Endothelial cell of umbilical vein (primary cell): ENCODE data around the gene MAGEH1. TPM values are rescaled to one million over a fixed set of nuclear protein-coding genes. Genes with fewer than 3 reads are reported as not detected.

Experiments used
- BruUV-seq: library from RNA; stranded (reverse); fragments of 400-500 nt; replicated peaks from 2 replicates; lab custom pipeline; 2021; lab: Mats Ljungman, UMichigan
- CTCF ChIA-PET: fragments of 300-600, 350-600 bp; sonication (Branson Sonifier 250); formaldehyde crosslinking; loops from one replicate; lab custom pipeline; 2021; ENCODE audit warnings: antibody characterized with exemption, inconsistent platforms; lab: Charles Lee
- POLR2A ChIA-PET: fragments of 300-600, 350-600 bp; sonication (Branson Sonifier 250); formaldehyde crosslinking; loops from one replicate; lab custom pipeline; 2021; ENCODE audit warnings: antibody characterized with exemption, inconsistent platforms; lab: Charles Lee
- DNase-seq: peaks from one replicate; pipeline ENCODE4 v3.0.0-alpha.2; 2011; ENCODE audit warnings: low read depth, low spot score
- FAIRE-seq: peaks from 2 replicates; lab custom pipeline; 2011; peaks lifted over from hg19 to GRCh38; lab: Jason Lieb, UNC
- H2AFZ ChIP-seq: 2 replicates; pipeline ENCODE4 v1.6.0; 2012; ENCODE audit warnings: low read depth, low read length, control low read depth, inconsistent platforms
- H3K27ac ChIP-seq: 2 replicates; pipeline ENCODE4 v1.5.1; 2011; ENCODE audit warnings: low read depth, mild to moderate bottlenecking, control low read depth, low read length, moderate library complexity; ENCODE audit not compliant: insufficient read depth
- H3K27me3 ChIP-seq, 2 experiments: 2 replicates each; pipeline versions ENCODE4 v1.6.0 to v1.6.1; 2011; ENCODE audit warnings: low read length in 2 of 2, mixed read lengths in 1 of 2; ENCODE audit not compliant: control insufficient read depth in 2 of 2, insufficient read depth in 2 of 2
- H3K36me3 ChIP-seq, 2 experiments: 2 replicates in 1 of 2; 3 replicates in 1 of 2; pipeline ENCODE4 v1.5.1; 2011; ENCODE audit warnings: low read length in 2 of 2, mild to moderate bottlenecking in 1 of 2, moderate library complexity in 1 of 2; ENCODE audit not compliant: control insufficient read depth in 2 of 2, insufficient read depth in 2 of 2; ENCODE audit errors: extremely low read depth in 1 of 2
- H3K4me1 ChIP-seq: 3 replicates; pipeline ENCODE4 v1.5.1; 2011; ENCODE audit warnings: mild to moderate bottlenecking, low read length; ENCODE audit not compliant: control insufficient read depth, insufficient read depth; ENCODE audit errors: extremely low read depth
- H3K4me2 ChIP-seq: 2 replicates; pipeline ENCODE4 v1.6.1; 2011; ENCODE audit warnings: low read length, control low read depth, mixed read lengths; ENCODE audit not compliant: insufficient read depth
- H3K4me3 ChIP-seq, 3 experiments: fragments of 200-600 bp in 1 of 3; sonication (generic), shearing (Covaris generic) in 1 of 3; replicated peaks in 1 of 3; 2 replicates each; pipeline ENCODE4 v1.5.1; 2011 to 2016; ENCODE audit warnings: control low read depth in 3 of 3, low read length in 3 of 3, mild to moderate bottlenecking in 2 of 3, inconsistent platforms in 1 of 3, low read depth in 1 of 3, moderate library complexity in 1 of 3; ENCODE audit not compliant: insufficient read depth in 1 of 3
- H3K79me2 ChIP-seq: 2 replicates; pipeline ENCODE4 v1.6.0; 2012; ENCODE audit warnings: low read length, inconsistent platforms; ENCODE audit not compliant: control insufficient read depth, insufficient read depth
- H3K9ac ChIP-seq: replicated peaks from 2 replicates; pipeline ENCODE3; 2011; ENCODE audit warnings: low read length, control low read depth; ENCODE audit not compliant: insufficient read depth; ENCODE audit errors: extremely low read depth
- H3K9me1 ChIP-seq: replicated peaks from 3 replicates; pipeline ENCODE4 v1.6.0; 2011; ENCODE audit warnings: mild to moderate bottlenecking, low read length; ENCODE audit not compliant: control insufficient read depth, insufficient read depth; ENCODE audit errors: extremely low read depth
- H3K9me3 ChIP-seq: replicated peaks from 2 replicates; pipeline ENCODE4 v1.5.1; 2012; ENCODE audit warnings: low read length, inconsistent platforms; ENCODE audit not compliant: control insufficient read depth, insufficient read depth
- H4K20me1 ChIP-seq: replicated peaks from 2 replicates; pipeline ENCODE3; 2011; ENCODE audit warnings: mild to moderate bottlenecking, low read length; ENCODE audit not compliant: control insufficient read depth, insufficient read depth; ENCODE audit errors: extremely low read depth
- EZH2 ChIP-seq: IDR thresholded peaks from 2 replicates; pipeline ENCODE4 v1.6.1; 2012; ENCODE audit warnings: borderline replicate concordance, low read depth, mild to moderate bottlenecking, moderate library complexity, low read length, inconsistent platforms; ENCODE audit not compliant: severe bottlenecking
- FOS ChIP-seq: IDR thresholded peaks from 2 replicates; pipeline ENCODE4 v1.6.1; 2011; ENCODE audit warnings: mild to moderate bottlenecking, low read length, moderate library complexity, borderline replicate concordance; ENCODE audit not compliant: insufficient read depth
- GATA2 ChIP-seq: IDR thresholded peaks from 2 replicates; pipeline ENCODE4 v1.7.0; 2011; ENCODE audit warnings: low read depth, mild to moderate bottlenecking, moderate library complexity, mixed read lengths, low read length; ENCODE audit not compliant: insufficient read length, insufficient read depth
- JUN ChIP-seq: IDR thresholded peaks from 2 replicates; pipeline ENCODE4 v1.6.1; 2011; ENCODE audit warnings: borderline replicate concordance, low read depth; ENCODE audit not compliant: insufficient read length, insufficient read depth
- MAX ChIP-seq: IDR thresholded peaks from 2 replicates; pipeline ENCODE4 v1.6.1; 2011; ENCODE audit not compliant: insufficient read depth, insufficient read length
- dilution Hi-C: fragments of 300-500 bp; cut with MboI; formaldehyde crosslinking; loops from one replicate; pipeline ENCODE4 v1.15.0; 2019; ENCODE audit warnings: low sequenced_read_pairs; ENCODE audit not compliant: extremely low pct_ligation_motif_present
- intact Hi-C: fragments of 100-400 bp; cut with micrococcal nuclease; formaldehyde crosslinking; loops from one replicate; pipeline ENCODE4 v1.10.0; 2022
- polyA plus RNA-seq, 4 experiments: library from polyadenylated mRNA; depleted of rRNA in 3 of 4; stranded (reverse) in 3 of 4; unstranded in 1 of 4; fragments of >200 nt; gene quantifications; 2 replicates each; pipeline versions ENCODE4 v1.2.1 to v1.2.3, GENCODE V29; 2011 to 2012; ENCODE audit warnings: missing spikeins in 1 of 4
- total RNA-seq: library from RNA; stranded (reverse); gene quantifications from 2 replicates; pipeline ENCODE4 v1.2.3, GENCODE V29; 2021

The MAGEH1 gene
- total and polyA plus RNA-seq, 2 donors (not counting 3 experiments of a cell fraction or from before 2014, with no cell fraction given) = 15.1 to 32.2 TPM

- H3K79me2 ChIP-seq = no peaks in the 10 kb centered on the region
- peak overlapping the region; percentile 54 for H3K27ac ChIP-seq
- ChIA-PET POLR2A (interaction anchor here (0.9 to 1.3 kb wide), 3 partner anchors 36 to 420 kb away, joined by 3 to 4 read pairs (median 3); partner anchors contain the start of genes MAGEH1 and RRAGB), CTCF (interaction anchor here (0.9 to 2.0 kb wide), 8 partner anchors 37 to 761 kb away, joined by 3 to 32 read pairs (median 5); partner anchors contain the start of genes MAGEH1 and RRAGB)
- H3K27me3 ChIP-seq = no peaks in the 10 kb centered on the region
- peak overlapping the region; percentile 81 for H3K9ac ChIP-seq
- H3K9me3 ChIP-seq = no peaks in the 10 kb centered on the region
- H2AFZ ChIP-seq = peak overlapping the region; percentile 48
- no peaks in the 10 kb centered on the region for H4K20me1 ChIP-seq
- intact Hi-C loops = no loop called here
- no peaks in the 10 kb centered on the region for H3K9me1 ChIP-seq
- TF ChIP-seq FOS = no peak
- no peak for TF ChIP-seq EZH2
- TF ChIP-seq MAX = no peak
- no peak for TF ChIP-seq JUN
- no peak for TF ChIP-seq GATA2
- peak overlapping the region; percentile 71 for H3K4me2 ChIP-seq
- no peaks in the 10 kb centered on the region for H3K36me3 ChIP-seq
- DNase-seq (peak; percentile 73), FAIRE-seq (peak; percentile 84)
- peaks cover 2% of the 10 kb centered on the region for H3K4me1 ChIP-seq
- dilution Hi-C loops = no loop called here
- BruUV-seq = TSS peak; percentile 64
- H3K4me3 ChIP-seq = peak overlapping the region; percentile 22 to 70 (median 61)
Observed at GRCh38 chrX:55488593-55489313, 36.8 kb downstream of the MAGEH1 start.
